Choroid plexus epithelial cell (primary cell): Measurements from ENCODE around the gene SCN1B.
"Not testable (repeated sequence)": the region's sequence is repeated elsewhere in the genome, so short reads cannot be mapped to it uniquely, and the experiment has no call there.

Experiments
- DNase-seq: peaks from one replicate; pipeline ENCODE4 v3.0.0-alpha.2; 2010; ENCODE audit warnings: low read depth
- H3K4me3 ChIP-seq: 2 replicates; pipeline ENCODE4 v1.5.1; 2011; ENCODE audit warnings: low read depth, mild to moderate bottlenecking, control low read depth, low read length, moderate library complexity
- TF ChIP-seq, protein P1 (sequence below): conservative IDR thresholded peaks from 2 replicates; pipeline ENCODE4 v1.5.1; 2011; ENCODE audit warnings: low read depth, mild to moderate bottlenecking, control low read depth, inconsistent platforms, low read length, moderate library complexity

SCN1B gene

DNA sequence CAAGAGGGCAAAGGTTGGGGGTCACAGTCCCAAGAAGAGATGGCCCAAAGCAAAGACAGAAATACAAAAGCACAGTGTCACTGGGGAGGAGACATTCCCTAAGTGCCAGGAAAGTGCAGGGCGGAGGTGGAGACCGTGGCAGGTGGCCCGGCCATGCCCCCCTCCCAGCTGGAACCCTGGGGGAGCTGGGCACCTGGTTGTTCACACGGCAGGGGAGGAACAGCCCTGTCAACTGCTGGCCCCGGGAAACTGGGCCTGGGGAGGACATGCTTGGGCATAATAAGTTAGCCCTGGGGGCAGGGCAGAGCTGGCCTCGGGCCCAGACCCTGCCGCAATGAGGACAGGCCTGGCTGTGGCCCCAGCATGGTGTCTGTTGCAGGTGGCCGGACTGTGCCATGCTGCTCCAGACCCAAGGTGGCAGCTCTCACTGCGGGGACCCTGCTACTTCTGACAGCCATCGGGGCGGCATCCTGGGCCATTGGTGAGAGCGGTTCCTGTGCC is 18.7 kb downstream of the SCN1B start:
- TF ChIP-seq, protein P1, sequence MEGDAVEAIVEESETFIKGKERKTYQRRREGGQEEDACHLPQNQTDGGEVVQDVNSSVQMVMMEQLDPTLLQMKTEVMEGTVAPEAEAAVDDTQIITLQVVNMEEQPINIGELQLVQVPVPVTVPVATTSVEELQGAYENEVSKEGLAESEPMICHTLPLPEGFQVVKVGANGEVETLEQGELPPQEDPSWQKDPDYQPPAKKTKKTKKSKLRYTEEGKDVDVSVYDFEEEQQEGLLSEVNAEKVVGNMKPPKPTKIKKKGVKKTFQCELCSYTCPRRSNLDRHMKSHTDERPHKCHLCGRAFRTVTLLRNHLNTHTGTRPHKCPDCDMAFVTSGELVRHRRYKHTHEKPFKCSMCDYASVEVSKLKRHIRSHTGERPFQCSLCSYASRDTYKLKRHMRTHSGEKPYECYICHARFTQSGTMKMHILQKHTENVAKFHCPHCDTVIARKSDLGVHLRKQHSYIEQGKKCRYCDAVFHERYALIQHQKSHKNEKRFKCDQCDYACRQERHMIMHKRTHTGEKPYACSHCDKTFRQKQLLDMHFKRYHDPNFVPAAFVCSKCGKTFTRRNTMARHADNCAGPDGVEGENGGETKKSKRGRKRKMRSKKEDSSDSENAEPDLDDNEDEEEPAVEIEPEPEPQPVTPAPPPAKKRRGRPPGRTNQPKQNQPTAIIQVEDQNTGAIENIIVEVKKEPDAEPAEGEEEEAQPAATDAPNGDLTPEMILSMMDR = no peak
- no peak for DNase-seq
- no peak overlapping the region for H3K4me3 ChIP-seq

DNA sequence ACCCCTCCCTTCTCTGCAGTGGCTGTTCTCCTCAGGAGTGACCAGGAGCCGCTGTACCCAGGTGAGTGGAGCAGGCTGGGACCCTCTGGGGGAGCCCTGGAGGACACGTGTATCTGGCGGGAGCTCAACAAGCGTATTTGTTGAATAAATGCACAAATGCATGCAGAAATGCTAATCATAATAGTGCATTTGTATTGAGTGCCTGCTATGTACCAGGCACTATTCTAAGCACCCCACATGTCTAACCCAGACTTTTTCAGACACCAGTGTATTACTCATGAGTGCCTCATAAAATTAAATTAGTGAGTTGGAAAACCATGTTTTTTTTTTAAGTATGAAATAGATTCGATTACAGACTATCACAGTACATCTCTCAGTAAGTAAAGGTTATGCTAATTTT is 19.2 kb downstream of the SCN1B start:
- no peak overlapping the region for H3K4me3 ChIP-seq
- TF ChIP-seq, protein P1 = no peak
- DNase-seq = no peak

DNA sequence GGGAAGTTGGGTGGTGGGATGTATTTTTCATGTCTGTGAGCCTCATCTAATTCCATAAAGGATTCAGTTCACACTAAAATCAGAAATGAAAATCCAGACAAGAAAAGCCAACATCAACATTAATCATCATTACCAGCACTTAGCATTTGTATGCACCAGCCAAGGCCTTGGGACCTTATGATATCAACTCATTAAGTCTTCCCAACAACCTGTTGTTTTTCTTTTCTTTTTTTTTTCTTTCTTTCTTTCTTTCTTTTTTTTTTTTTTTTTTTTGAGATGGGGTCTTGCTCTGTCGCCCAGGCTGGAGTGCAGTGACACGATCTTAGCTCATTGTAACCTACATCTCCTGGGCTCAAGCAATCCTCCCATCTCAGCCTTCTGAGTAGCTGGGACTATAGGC is 20.4 kb downstream of the SCN1B start:
- DNase-seq, H3K4me3 ChIP-seq: not testable (repeated sequence)

- not testable (repeated sequence) for DNase-seq, H3K4me3 ChIP-seq
Observed at GRCh38 chr19:35051268-35051667, 21.0 kb downstream of the SCN1B start.

DNA sequence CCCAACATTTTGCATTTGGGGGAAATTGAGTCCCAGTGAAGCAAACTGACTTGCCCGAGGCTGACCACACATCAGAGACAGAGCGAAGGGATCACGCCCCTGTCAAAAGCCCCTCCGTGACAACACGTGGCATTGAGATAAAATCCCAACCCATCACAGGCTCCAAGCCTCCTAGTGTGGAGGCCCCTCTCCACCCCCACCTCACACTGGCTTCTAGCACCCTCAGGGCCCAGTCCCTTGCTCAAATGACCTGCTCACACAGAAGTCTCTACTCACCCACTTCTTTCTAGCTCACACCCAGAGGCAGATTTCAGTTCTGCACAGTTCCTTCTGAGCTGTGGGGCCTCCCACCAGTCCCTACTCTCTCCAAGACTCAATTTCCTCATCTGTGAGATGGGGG is 21.5 kb downstream of the SCN1B start:
- no peak overlapping the region for H3K4me3 ChIP-seq
- no peak for DNase-seq
- TF ChIP-seq, protein P1 = no peak

- no peak overlapping the region for H3K4me3 ChIP-seq
- TF ChIP-seq, protein P1 = no peak
- DNase-seq = no peak
Observed at GRCh38 chr19:35052599-35053190, 22.4 kb downstream of the SCN1B start.

DNA sequence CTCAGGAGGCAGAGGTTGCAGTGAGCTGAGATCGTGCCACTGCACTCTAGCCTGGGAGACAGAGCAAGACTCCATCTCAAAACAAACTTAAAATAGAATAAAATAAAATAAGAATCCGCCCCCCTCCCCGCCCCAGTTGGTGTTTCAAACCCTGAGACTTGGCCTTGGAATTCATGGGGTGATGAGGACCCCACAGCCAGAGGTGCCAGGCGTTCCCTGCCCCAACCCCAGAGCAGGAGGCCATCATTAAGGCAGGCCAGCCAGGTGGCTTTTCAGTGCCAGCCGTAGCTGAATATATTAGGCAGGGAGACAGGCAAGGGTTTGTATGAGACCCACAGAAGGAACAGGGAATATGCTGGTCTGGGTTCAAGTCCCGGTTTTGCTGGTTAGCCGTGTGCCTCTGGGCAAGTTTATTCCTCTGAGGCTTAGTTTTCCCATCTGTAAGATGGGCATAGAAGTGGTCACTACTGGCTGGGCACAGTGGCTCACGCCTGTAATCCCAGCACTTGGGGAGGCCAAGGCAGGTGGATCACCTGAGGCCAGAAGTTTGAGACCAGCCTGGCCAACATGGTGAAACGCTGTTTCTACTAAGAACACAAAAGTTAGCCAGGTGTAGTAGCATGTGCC is 23.5 kb downstream of the SCN1B start:
- no peak for DNase-seq
- TF ChIP-seq, protein P1 = no peak

DNA sequence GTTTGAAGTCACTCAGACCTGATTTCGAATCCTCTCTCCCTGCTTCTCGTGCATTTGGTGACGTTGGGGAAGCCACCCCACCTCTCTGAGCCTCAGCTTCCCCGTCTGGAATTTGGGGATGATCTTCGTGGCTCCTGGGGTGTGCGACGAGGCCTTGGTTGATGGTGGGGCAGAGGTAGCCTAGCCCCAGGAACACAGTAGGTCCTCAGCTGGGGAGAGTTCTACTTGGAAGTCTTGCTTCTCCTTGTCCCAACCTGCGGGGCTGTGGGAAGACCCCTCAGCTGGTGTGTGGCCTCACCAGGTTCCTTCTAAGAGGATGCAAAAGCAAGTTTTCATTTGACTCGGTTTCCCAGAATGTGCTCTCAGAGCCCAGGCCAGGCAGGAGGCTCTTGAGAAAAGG is 24.4 kb downstream of the SCN1B start:
- TF ChIP-seq, protein P1 = no peak
- H3K4me3 ChIP-seq = no peak overlapping the region
- DNase-seq = no peak

More for the DNA sequence above, 23.5 kb downstream of the SCN1B start:
- H3K4me3 ChIP-seq = no peak overlapping the region
